GM12892 (cell line): ENCODE measurements around the gene RAPGEF5.

Experiments
- DNase-seq: peaks from one replicate; pipeline ENCODE4 v3.0.0; 2011; ENCODE audit not compliant: insufficient read length
- FAIRE-seq: peaks from 2 replicates; lab custom pipeline; 2011; peaks lifted over from hg19 to GRCh38; lab: Jason Lieb, UNC
- POLR2A ChIP-seq: IDR thresholded peaks from 2 replicates; pipeline ENCODE4 v1.6.1; 2011; ENCODE audit warnings: low read depth, low read length, control low read depth
- POLR2AphosphoS5 ChIP-seq: IDR thresholded peaks from 2 replicates; pipeline ENCODE4 v1.6.1; 2011; ENCODE audit warnings: low read depth, low read length, control low read depth
- TAF1 ChIP-seq: IDR thresholded peaks from 2 replicates; pipeline ENCODE4 v1.6.1; 2011; ENCODE audit warnings: low read depth, mild to moderate bottlenecking, control low read depth, low read length, borderline replicate concordance

Gene RAPGEF5

DNA sequence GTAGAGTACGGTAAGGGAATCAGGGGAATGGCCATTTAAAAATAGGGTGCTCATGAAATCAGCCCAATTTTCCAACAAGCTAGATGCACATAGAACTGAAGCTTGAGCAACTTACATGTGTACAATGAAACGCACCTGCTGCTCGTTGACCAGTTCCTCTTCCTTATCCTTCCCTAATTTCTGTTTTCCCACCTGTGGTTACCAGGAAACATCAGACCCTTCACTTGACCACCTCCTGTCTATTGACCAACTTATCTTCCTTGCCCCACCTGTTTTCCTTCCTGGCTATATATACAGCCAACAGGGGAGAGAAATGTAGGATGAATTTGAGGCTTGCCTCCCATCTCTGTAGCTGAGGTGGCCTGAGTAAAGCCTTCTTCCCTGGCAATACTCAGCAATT, 37.8 kb upstream of the RAPGEF5 start:
- TF ChIP-seq POLR2A (no peak), POLR2AphosphoS5 (no peak), TAF1 (no peak)
- DNase-seq (no peak), FAIRE-seq (peak; percentile 9)

DNA sequence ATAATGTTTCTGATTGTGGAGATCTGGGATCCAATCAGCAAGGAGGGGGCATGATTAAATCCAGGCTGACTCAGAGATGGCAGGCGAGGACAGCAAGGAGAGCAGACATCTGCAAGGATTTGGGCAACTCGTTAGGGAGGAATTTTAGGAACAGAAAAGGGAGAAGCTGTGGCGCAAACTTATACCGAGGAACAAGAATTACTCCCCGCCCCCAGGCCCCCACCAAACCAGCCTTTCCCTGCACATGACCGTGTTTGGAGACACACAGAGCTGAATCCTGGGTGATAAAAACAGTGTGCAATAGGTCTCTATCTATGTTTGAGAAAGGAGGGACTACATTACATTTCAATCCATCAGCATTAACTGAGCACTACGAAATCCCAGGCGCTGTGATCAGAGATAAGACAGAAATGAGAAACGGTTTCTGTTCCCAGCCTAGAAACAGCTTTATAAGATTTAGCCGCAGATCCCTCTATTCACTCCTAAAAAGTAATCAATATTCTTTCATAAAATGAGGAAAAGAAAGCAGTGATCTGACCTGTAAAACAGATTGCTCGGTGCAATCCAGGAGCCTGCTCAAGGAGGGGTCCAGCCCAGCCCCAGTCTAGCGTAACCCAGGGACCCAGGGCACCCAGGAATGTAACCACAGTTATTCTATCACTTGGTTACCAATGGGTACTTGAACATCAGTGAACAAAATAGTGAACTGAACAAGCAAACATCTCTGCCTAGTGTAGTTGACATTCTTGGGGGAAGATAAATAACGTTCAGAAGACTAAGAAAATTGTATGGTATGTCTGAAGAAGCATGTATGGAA, 37.2 kb upstream of the RAPGEF5 start:
- no peak for FAIRE-seq
- no peak for TF ChIP-seq POLR2A
- TF ChIP-seq POLR2AphosphoS5: no peak
- no peak for TF ChIP-seq TAF1

DNA sequence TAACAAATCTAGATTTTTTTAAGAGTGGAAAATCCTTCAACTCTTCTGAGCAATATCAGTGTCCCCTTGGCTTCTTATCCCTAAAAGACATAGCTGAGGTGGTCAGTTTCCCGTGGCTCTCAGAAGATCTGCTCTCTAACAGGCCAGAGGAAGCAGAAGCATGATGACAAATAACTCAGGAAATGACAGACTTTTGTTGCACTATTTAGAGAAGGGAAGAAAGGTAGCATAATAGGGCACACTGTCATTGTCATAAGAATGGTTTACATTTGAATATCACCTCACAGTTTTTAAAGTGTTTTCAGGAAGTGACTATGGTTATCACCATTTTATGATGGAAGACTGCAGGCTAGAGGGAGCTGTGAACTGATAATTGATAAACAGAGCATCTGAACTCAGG, 33.6 kb upstream of the RAPGEF5 start:
- FAIRE-seq (no peak), DNase-seq (no peak)
- TF ChIP-seq POLR2AphosphoS5: no peak
- no peak for TF ChIP-seq TAF1
- no peak for TF ChIP-seq POLR2A

More for the DNA sequence above, 37.2 kb upstream of the RAPGEF5 start:
- no peak for DNase-seq

DNA sequence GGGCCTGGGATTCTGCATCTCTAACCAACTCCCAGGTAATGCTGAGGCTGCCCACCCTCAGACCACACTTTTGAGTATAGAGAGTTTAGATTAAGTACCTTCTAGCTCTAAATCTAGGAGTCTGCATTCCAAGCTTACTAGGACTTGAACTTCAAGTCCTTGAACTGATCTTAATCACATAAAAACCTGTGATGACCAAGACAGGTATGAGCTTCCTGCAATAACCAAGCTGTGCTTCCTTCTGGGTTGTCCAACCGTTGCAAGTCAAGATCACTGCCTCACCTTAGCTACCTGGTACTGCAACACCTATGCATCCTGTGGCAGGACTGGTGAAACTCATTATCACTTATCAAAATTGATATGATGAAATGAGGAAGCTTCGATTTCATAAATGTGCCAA, 32.9 kb upstream of the RAPGEF5 start:
- FAIRE-seq (no peak), DNase-seq (no peak)
- TF ChIP-seq POLR2AphosphoS5 (no peak), TAF1 (no peak), POLR2A (no peak)

DNA sequence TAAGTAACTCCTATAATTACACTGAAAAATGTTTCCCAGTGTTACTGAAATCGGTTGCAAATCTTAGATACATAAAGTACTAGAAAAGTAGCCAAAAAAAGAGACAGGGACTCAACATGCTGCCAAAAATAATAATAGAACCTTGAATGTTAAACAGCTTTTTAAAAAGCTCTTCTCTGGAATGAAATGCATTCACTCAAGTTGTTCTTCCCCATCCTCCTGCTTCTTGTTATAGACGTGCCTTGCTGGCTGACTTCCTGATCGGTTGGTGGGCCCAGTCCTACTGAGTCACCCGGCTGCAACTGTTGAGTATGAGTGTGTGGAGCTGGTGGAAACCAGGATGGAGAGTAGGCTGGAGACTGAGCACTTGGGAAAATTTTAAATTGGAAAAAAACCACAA, 30.6 kb upstream of the RAPGEF5 start:
- DNase-seq: no peak
- TF ChIP-seq POLR2AphosphoS5 (no peak), POLR2A (no peak), TAF1 (no peak)
- peak; percentile 67 for FAIRE-seq

DNA sequence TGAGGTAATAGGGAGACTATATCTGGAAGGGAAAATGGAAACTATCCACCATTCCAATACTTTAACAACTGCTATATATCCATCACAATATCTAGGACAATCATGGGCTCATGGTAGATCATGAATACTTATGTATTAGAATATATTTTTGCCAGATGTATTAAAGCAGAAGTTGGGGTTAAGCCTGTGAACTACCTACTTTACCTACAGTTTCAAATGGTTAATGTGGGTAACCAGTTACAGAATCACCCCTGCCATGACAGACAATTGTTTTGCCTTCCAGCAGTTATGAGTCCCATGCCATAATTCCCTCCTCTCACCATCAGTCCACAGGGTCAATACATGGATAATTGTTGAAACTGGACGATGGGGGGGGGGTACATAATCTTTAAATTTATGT, 29.9 kb upstream of the RAPGEF5 start:
- TF ChIP-seq TAF1: no peak
- no peak for TF ChIP-seq POLR2A
- no peak for TF ChIP-seq POLR2AphosphoS5
- FAIRE-seq: peak; percentile 87
- no peak for DNase-seq

DNA sequence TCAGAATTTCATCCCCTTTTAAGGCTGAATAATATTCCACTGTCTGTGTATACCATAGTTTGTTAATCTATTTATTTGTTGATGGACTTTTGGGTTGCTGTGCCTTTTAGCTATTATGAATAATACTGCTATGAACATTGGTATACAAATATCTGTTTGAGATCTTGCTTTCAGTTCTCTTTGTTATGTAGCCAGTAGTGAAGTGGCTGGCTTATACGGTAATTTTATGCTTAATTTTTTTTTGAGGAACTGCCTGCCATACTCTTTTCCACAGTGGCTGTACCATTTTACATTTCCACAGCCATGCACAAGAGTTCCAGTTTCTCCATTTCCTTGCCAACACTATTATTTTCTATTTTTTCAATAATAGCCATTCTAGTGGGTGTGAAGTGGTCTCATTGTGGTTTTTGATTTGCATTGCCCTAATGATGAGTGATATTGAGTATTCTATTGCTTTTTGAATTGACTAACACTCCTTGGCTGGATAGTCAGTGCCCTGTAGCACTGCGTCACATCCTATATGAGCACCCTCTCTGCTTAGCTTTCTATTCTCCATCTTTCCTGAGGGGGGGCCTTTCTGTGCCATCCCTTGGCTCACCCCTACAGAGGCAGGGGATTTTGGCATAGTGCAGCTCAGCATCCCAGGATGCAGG, 29.4 kb upstream of the RAPGEF5 start:
- DNase-seq (no peak), FAIRE-seq (peak; percentile 53)
- TF ChIP-seq TAF1 (no peak), POLR2AphosphoS5 (no peak), POLR2A (no peak)

DNA sequence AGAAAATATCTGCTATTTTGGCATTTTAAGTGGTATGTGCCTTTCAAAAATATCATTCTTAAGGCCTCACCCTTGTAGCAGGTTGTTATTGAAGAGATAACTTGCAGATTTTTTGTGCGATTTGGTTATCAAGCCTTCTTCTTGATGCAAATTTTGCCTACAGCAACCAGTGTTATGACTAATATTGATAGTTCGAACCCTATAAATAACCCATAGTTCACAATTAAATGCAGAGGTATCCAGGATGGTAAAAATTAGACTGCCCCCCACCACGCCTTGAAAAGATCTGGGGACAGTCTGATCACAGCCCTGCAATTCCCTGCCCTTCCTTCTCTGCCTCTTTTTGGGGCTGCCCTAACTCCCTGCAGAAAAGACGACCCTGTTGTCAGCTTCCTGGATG, 28.4 kb upstream of the RAPGEF5 start:
- FAIRE-seq (peak; percentile 91), DNase-seq (no peak)
- no peak for TF ChIP-seq TAF1
- TF ChIP-seq POLR2A: no peak
- no peak for TF ChIP-seq POLR2AphosphoS5

DNA sequence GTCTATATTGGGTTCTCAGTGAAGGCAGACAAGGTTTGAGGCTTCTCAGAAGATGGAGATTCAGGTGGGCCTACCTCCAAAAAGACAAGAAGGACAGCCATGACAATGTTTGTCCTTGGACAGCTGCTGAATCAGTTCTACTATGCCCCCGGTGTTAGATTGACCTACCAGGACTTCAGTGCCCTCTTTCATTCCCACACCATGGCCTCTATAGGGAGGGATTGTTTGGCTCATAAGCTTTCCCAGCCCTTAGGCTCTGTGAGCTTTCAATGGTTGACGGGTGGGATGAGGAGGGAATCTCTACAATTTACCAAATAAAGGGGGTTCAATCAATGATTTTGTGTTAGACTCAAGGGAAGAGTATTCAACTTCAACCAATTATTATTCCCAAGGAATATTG, 23.4 kb upstream of the RAPGEF5 start:
- DNase-seq (no peak), FAIRE-seq (no peak)
- no peak for TF ChIP-seq POLR2AphosphoS5
- TF ChIP-seq TAF1: no peak
- TF ChIP-seq POLR2A: no peak

DNA sequence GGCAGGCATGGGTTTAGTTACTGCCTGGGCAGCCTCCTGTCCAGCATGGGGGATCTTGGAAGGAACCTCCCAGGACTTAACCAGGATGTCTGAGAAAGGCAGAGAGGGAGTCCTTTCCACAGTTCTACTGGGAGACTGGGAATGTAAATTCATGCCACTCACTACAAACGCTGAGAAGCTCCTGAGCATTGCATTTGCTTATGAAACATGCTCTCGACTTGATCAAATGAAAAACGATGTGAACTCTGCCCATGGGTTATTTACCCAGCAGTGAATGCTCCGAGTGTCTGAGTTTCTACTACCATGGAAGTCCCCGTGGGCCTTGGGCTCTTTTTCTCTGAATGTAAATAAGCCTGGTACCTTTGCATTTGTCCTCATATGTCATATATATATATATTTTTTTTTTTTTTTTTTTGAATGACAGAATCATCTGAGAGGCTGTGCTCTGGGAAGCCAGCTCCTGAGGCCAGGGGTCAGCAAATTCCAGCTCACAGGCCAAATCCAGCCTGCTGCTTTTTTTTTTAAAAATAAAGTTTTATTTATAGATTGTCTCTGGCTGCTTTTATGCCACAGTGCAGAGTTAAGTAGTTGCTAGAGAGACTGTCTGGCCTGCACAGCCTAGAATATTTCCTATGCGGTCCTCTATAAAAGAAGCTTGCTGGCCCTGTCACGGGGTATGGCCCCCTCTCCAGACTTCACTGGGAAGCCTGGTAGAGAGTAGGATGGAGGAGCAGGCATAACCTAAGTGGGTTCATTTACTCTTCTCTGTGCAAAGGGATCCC, 21.4 kb upstream of the RAPGEF5 start:
- TF ChIP-seq POLR2AphosphoS5: no peak
- no peak for TF ChIP-seq POLR2A
- no peak for TF ChIP-seq TAF1
- no peak for FAIRE-seq

DNA sequence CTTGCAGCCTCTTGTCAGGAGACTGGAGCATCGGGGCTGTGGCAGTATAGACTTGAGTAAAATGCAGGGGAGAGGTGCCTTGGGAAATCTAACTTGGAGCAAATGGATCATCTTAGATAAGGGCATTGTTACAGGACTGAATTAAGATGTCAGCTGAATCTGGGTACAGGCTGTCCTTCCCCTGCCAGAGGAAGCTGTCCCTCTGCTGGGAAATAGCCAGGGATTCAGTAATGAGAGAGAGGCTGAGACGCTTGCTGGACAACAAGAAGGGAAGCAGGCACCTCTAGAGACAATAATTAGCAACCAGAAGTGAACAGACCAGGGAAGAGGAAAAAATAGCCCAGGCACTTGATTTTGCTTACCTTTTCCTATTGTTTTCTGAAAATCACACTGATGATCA, 20.7 kb upstream of the RAPGEF5 start:
- no peak for DNase-seq
- TF ChIP-seq POLR2A: no peak
- TF ChIP-seq POLR2AphosphoS5: no peak
- TF ChIP-seq TAF1: no peak
- FAIRE-seq: no peak

More for the DNA sequence above, 21.4 kb upstream of the RAPGEF5 start:
- DNase-seq: no peak
